Ovary (tissue), 3 donors: ENCODE data around the gene FAM219A.

Experiments used
- CTCF ChIP-seq, 3 donors: fragments of 450-650 bp in 2 of 3; fragments of 200-600 bp in 1 of 3; IDR thresholded peaks; one replicate each; pipeline versions ENCODE4 v1.5.1 to v1.8.0; 2016 to 2022; ENCODE audit warnings: antibody characterized with exemption in 3 of 3, mild to moderate bottlenecking in 1 of 3
- EP300 ChIP-seq: sonication (generic); formaldehyde crosslinking; IDR thresholded peaks from one replicate; pipeline ENCODE4 v1.6.1; 2017; ENCODE audit warnings: antibody characterized with exemption
- POLR2A ChIP-seq: fragments of 450-650 bp; IDR thresholded peaks from one replicate; pipeline ENCODE4 v1.6.1; 2017; ENCODE audit warnings: antibody characterized with exemption, mild to moderate bottlenecking, moderate library complexity
- donor health status: DM: no; HTN: no; CAD: no.

GRCh38 chr9:34408173-34408572 lies 50.2 kb downstream of the FAM219A start:
- TF ChIP-seq CTCF (IDR thresholded peaks at IDR 0.05) (no peak), POLR2A (no peak), EP300 (no peak)
